ACHN (cell line): ENCODE measurements around the gene PKIG.

ENCODE experiments used
- DNase-seq: peaks from one replicate; pipeline ENCODE4 v3.0.0-alpha.2; 2015
- in situ Hi-C: cut with HindIII; loops from 2 replicates; pipeline ENCODE4 v1.10.0; 2017; ENCODE audit warnings: low sequenced_read_pairs, low pct_ligation_motif_present, low pct_unique_long_range_greater_than_20kb

The PKIG gene

GRCh38 chr20:44630297-44630696 lies 47.9 kb downstream of the PKIG start:
- no peak for DNase-seq
- in situ Hi-C loops, result no loop called here

GRCh38 chr20:44632103-44632752 lies 49.8 kb downstream of the PKIG start:
- in situ Hi-C loops, result no loop called here

DNA sequence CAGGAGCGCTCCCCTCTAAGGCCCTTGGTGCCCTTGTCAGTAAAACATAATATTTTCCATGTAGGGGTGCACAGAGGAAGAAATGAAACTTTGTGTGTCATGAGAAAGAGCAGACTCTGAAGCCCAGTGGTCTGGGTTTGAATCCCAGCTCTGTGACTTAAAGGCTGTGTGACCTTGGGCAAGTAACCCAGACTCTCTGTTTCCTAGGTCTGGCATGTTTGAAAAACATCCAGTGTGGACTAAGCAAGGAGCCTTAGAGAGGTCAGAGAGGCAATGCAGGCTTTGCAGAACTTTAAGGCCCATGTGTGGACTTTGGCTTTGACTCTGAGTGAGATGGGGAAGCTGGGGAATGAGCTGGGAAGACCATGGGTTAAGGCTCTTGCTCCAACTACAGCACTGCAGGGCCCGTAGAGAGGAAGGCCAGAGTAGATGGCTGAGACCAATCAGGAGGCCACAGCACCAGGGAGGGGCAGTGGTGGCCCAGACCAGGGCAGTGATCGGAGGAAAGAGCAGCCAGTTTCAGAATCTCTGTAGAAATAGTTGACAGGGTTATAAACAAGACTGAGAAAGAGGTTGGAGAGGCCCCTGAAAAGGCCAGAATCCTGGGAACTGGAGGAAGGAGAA lies 50.9 kb downstream of the PKIG start:
- DNase-seq, result no peak

More at GRCh38 chr20:44632103-44632752, 49.8 kb downstream of the PKIG start:
- no peak for DNase-seq

GRCh38 chr20:44633872-44634600 lies 51.7 kb downstream of the PKIG start:
- in situ Hi-C loops, result no loop called here
- no peak for DNase-seq

More for the DNA sequence above, 50.9 kb downstream of the PKIG start:
- in situ Hi-C loops, result no loop called here

GRCh38 chr20:44635877-44636276 lies 53.5 kb downstream of the PKIG start:
- in situ Hi-C loops, result no loop called here
- no peak for DNase-seq

DNA sequence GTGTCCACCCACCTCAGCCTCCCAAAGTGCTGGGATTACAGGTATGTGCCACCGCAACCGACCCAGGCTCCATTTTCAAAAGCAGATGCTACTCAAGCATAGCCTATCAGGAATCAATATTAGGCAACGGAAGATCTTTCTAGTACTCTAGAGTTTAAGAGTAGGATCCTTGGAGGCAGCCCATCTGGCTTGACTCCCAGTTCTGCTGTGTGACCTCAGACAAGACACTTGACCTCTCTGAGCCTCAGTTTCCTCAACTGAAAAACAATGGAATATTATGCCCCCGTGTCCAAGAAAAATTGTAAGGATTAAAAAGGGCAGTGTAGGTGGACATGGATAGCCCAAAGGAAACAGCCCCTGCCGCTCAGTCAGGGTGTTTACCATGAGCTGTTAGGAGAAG lies 54.7 kb downstream of the PKIG start:
- no peak for DNase-seq
- in situ Hi-C loops, result no loop called here

- DNase-seq, result no peak
- in situ Hi-C loops, result no loop called here
These were observed 55.4 kb downstream of the PKIG start for GRCh38 chr20:44637522-44638372.

DNA sequence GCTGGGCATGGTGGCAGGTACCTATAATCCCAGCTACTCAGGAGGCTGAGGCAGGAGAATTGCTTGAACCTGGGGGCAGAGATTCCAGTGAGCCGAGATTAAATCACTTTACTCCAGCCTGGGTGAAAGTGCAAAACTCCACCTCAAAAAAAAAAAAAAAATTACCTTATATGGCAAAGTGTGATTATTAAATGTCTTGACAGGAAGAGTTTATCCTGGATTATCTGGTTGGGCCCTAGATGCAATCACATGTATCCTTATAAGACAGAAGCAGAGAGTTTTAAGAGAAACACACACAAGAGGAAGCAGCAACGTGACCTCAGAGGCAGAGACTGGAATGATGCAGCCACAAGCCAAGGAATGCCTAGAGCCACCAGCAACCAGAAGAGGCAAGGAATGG lies 58.1 kb downstream of the PKIG start:
- no peak for DNase-seq
- in situ Hi-C loops, result no loop called here

DNA sequence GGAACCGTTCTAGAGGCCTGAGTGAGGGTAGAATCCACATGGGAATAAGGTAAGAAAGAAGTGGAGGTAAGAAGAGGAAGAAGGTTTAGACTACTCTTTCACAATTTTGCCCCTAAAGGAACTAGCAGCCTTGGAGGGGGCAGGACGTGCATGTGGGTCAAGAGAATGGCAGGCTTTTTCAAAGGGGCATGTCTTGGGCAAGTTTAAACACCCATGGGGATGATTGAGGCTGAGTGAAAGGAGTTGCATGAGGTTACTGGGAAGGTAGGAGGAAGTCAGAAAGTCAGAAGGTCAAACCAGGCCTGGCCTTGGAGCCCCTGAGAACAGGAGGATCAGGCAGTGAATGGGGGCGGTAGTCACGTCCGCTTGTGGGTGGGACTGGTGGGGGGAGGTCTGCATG lies 58.9 kb downstream of the PKIG start:
- in situ Hi-C loops, result no loop called here
- no peak for DNase-seq

DNA sequence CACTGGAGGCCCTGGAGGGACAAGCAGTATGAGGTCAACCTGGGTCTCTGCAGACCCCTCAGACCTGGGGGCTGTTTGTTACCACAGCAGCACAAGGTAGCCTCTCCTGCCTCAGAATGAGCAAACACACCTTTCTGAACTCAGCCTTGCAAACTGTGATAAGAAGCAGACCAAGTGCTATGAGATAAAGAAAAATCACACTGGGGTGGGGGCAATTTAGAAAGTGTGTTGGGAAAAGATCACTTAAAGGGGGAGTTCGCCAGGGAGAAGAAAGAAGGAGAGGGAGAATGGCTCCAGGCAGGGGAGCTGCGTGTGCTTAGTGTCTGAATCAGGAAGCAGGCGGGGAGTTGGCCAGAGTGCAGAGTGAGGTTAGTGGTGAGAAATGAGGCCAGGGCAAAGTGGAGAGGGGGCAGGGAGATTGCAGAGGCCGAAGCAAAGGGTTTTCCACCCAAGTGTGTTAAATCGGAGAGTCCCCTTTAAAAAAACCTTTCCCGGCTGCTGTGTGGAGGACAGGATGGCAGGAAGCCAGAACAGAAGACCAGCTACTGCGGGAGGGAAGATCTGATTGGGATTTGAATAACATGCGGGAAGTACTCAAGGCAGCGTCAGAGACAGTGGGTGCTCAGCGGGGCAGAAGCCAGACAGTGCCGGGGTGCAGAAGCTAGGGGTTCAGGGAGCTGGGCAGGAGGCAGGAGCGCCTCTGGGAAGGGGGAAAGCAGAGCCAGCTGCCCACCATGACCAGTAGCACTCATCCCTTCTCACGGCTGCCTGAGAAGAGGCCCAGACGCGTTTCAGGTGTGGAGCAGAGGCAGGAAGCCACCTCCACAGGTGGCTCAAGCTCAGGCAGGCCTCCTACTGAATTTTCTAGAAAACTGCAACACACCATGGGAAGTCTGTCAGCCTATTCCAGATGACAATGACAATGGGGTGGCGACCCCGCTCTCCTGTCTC lies 60.1 kb downstream of the PKIG start:
- in situ Hi-C loops, result no loop called here
- peak; percentile 76 for DNase-seq

DNA sequence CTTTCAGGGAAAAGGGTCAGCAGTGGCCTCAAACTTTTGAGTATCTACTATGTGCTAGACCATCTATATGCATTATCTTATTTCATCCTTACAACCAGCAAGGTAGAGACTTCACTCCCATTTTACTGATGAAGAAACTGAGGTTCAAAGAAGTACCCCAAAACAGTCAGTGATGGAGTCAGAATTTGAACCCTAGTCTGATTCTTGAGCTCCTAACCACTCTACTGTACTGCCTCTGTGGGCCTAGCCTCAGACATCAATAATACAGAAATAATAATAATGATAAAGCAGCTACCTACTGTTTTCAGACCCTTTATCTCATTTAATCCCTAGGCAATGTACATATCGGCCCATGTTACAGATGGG lies 60.8 kb downstream of the PKIG start:
- DNase-seq, result no peak
- in situ Hi-C loops, result no loop called here

DNA sequence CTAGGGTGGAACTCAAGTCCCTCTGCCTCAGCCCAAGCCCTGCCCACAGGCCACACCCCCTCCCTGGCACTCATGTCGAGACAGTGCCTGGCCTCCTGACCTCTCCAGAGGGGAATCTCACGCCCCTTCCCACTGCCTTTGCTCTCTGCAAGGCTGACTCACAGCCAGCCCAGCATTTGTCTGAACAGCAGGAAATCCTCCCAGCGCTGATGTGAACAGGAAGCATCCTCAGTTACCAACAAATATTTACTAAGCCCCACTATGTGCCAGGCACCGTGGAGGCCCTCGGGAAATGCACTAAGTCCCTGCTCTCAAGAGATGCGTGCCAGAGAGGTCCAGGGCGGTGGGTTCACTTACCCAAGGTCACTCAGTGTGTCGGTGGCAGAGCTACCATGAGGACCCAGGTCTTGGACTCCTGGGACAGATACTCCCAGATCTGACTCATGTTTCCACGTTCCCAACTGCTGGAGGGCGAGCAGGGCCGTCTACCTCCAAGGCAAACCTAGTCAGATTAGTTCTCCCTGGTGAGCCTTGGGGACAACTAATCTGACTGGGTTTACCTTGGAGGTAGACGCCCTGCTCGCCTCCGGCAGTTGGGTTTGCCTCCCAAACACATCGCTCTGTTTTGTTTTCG lies 61.3 kb downstream of the PKIG start:
- in situ Hi-C loops, result no loop called here
- peak; percentile 81 for DNase-seq

- DNase-seq, result no peak
- in situ Hi-C loops, result no loop called here
These were observed 61.8 kb downstream of the PKIG start for GRCh38 chr20:44644230-44644617.

GRCh38 chr20:44644667-44645131 lies 62.3 kb downstream of the PKIG start:
- no peak for DNase-seq
- in situ Hi-C loops, result no loop called here

DNA sequence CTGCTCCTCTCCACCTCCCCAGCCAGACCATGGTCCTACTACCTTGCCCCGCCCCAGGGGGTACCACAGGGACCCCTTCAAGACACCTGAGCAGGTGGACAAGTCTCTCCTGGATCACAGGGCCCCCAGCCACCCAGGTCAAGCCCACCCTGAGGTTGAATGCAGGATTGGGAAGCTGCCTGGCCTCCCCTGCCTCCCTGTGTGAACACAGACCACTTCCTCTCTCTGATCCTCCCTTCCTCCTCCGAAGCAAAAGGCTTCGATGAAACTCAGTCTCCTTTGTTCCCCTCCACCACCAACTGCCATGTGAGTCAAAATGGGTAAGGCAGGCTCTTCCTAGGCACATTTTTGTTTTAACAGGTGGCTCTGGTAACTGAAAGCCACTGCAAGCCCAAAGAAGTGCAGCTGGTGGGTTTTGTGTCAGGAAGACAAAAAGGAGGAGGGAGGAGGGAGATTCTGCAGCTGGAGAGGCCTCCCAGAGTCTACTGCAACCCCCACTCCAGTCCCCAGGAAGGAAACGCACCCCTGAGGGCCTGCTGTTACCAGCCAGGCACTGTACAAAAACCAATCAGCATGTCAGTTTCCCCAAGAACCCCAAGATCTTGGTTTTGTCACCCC lies 63.8 kb downstream of the PKIG start:
- no peak for DNase-seq
- in situ Hi-C loops, result no loop called here

- DNase-seq, result no peak
- in situ Hi-C loops, result no loop called here
These were observed 64.4 kb downstream of the PKIG start for GRCh38 chr20:44646641-44647274.

DNA sequence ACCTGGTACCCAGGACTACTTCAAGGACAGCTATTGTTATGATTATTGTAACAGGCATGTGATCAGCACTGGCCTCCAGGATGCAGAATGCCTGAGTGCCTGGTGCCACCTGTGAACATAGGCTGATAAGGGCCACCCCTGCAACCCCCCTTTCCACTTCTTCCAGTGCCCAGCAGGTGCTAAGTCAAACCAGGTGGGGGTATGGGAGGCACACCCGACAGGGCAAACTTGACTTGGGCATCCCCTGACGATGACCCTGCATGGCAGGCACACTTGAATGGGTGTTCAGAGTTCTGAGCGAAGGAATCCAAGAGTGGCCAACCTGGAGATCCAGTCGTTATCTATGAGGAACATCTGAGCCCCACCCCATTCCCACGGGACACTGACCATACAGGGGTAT lies 65.7 kb downstream of the PKIG start:
- in situ Hi-C loops, result no loop called here

More for the DNA sequence above, 65.7 kb downstream of the PKIG start:
- no peak for DNase-seq
